ENCODE measurements around the gene CDC37L1. TPM values are rescaled to one million over a fixed set of nuclear protein-coding genes. Genes with fewer than 3 reads are reported as not detected.

Gene CDC37L1
- polyA plus RNA-seq, 1 of the 3 experiments (the other 2 are of a cell fraction): 6.5 TPM

GRCh38 chr9:4739587-4740387 lies 60.4 kb downstream of the CDC37L1 start:
- Histone ChIP-seq H3K4me3 (ENCODE audit: low read depth in 2 of 2, low read length in 1 of 2) (peak overlapping the region; percentile 73 to 92), H3K4me1 (ENCODE audit: control insufficient read depth in 1 of 2, insufficient read depth in 2 of 2, low read depth in 1 of 2, low read length in 1 of 2) (peaks cover 5 to 13% of the 10 kb centered on the region in 2 experiments; a peak in 2 of 4 replicates), H3K4me2 (peak overlapping the region; percentile 94), H2AFZ (ENCODE audit: low read depth) (peak overlapping the region; percentile 73; the same call in 1 of the 2 replicates), H4K20me1 (ENCODE audit: insufficient read depth) (peaks cover 3% of the 10 kb centered on the region; the same call in 1 of the 2 replicates), H3F3A (replicated peaks; ENCODE audit: insufficient read depth) (peaks cover 17% of the 10 kb centered on the region), H3K9me2 (no peaks in the 10 kb centered on the region), H3K9ac (peak overlapping the region; percentile 85), H3K27me3 (ENCODE audit: insufficient read depth) (no peaks in the 10 kb centered on the region), H3K79me2 (ENCODE audit: insufficient read depth) (peaks cover 52% of the 10 kb centered on the region), H3K27ac (ENCODE audit: low read depth in 2 of 2, low read length in 1 of 2) (peak overlapping the region; percentile 67 to 78), H3K9me3 (no peaks in the 10 kb centered on the region), H3K36me3 (replicated peaks in 1 of 2; ENCODE audit: control insufficient read depth in 1 of 2, insufficient read depth in 2 of 2, low read length in 1 of 2) (peaks cover 0 to 7% of the 10 kb centered on the region in 2 experiments)
- DNase-seq: peak; percentile 25
- TF ChIP-seq TAF1 (IDR thresholded peaks at IDR 0.05; ENCODE audit: borderline replicate concordance, low read depth, low read length) (no peak), CTCF (IDR thresholded peaks at IDR 0.05) (peak; percentile 12; the same call in 1 of the 2 replicates)
- CTCF ChIA-PET: interaction anchor here (0.9 to 2.5 kb wide), 11 partner anchors 10 to 96 kb away, joined by 3 to 12 read pairs (median 4); partner anchors contain the start of genes CDC37L1, PLPP6 and SPATA6L
- POLR2A ChIA-PET: interaction anchor here (0.8 to 2.1 kb wide), 4 partner anchors 16 to 73 kb away, joined by 4 to 10 read pairs (median 8); partner anchors contain the start of genes CDC37L1, RCL1 and SPATA6L
- 10% methylated on average over 26 of the region's 26 CpGs for WGBS (ENCODE audit: low lambda C conversion rate)

- Histone ChIP-seq H3K4me2 (peak overlapping the region; percentile 94), H3K9me2 (no peaks in the 10 kb centered on the region), H3K36me3 (replicated peaks in 1 of 2; ENCODE audit: control insufficient read depth in 1 of 2, insufficient read depth in 2 of 2, low read length in 1 of 2) (peaks cover 0 to 7% of the 10 kb centered on the region in 2 experiments), H3F3A (replicated peaks; ENCODE audit: insufficient read depth) (peaks cover 17% of the 10 kb centered on the region), H3K27ac (ENCODE audit: low read depth in 2 of 2, low read length in 1 of 2) (peak overlapping the region; percentile 67 to 78), H3K4me3 (ENCODE audit: low read depth in 2 of 2, low read length in 1 of 2) (peak overlapping the region; percentile 73 to 92), H4K20me1 (ENCODE audit: insufficient read depth) (peaks cover 3% of the 10 kb centered on the region; the same call in 1 of the 2 replicates), H3K9me3 (no peaks in the 10 kb centered on the region), H2AFZ (ENCODE audit: low read depth) (peak overlapping the region; percentile 73), H3K27me3 (ENCODE audit: insufficient read depth) (no peaks in the 10 kb centered on the region), H3K9ac (peak overlapping the region; percentile 85), H3K4me1 (ENCODE audit: control insufficient read depth in 1 of 2, insufficient read depth in 2 of 2, low read depth in 1 of 2, low read length in 1 of 2) (peaks cover 5 to 13% of the 10 kb centered on the region in 2 experiments; a peak in 2 of 4 replicates), H3K79me2 (ENCODE audit: insufficient read depth) (peaks cover 51% of the 10 kb centered on the region)
- ChIA-PET CTCF (interaction anchor here (0.6 to 2.6 kb wide), 14 partner anchors 9 to 1209 kb away, joined by 3 to 12 read pairs (median 4); partner anchors contain the start of genes CDC37L1, PLPP6 and SPATA6L), POLR2A (interaction anchor here (0.8 to 2.1 kb wide), 4 partner anchors 16 to 74 kb away, joined by 4 to 10 read pairs (median 8); partner anchors contain the start of genes CDC37L1, RCL1 and SPATA6L)
- TF ChIP-seq CHD2 (IDR thresholded peaks at IDR 0.05; ENCODE audit: low read length, partially characterized antibody) (no peak), NFIC (IDR thresholded peaks at IDR 0.05; ENCODE audit: borderline replicate concordance) (no peak), CTCF (IDR thresholded peaks at IDR 0.05) (no peak), EZH2phosphoT487 (IDR thresholded peaks at IDR 0.05; ENCODE audit: borderline replicate concordance, low read depth) (no peak), RXRA (IDR thresholded peaks at IDR 0.05; ENCODE audit: borderline replicate concordance, low read depth) (no peak), USF1 (IDR thresholded peaks at IDR 0.05; ENCODE audit: borderline replicate concordance, low read depth) (no peak)
- no peak for DNase-seq
- WGBS (ENCODE audit: low lambda C conversion rate): 2% methylated on average over 4 of the region's 4 CpGs
Observed at GRCh38 chr9:4740388-4740637, 60.9 kb downstream of the CDC37L1 start.
